GM21360 (cell line): ENCODE data around the gene ERO1B.
"Not testable (repeated sequence)": the region's sequence is repeated elsewhere in the genome, so short reads cannot be mapped to it uniquely, and the experiment has no call there.

Experiments
- ATAC-seq: cut with Tn5 transposase; IDR thresholded peaks from one replicate; pipeline ENCODE4 v1.9.1; 2021; ENCODE audit warnings: mild to moderate bottlenecking, moderate library complexity; ENCODE audit not compliant: unreplicated experiment

The ERO1B gene

DNA sequence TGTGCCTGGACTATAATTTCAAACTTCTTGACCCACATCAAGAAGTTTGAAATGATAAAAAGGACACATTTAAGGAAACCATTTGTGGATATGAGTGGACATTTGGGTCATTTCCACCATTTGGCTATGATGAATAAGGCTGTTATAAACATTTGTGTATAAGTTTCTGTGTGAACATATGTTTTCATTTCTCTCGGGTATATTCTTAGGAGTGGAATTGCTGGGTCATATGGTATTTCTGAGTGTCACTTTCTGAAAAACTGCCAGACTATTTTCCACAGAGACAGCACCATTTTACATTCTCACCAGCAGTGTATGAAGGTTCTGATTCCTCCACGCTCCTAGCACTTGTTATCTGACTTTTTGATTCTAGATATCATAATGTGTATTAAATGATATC lies 88.6 kb downstream of the ERO1B start:
- no peak for ATAC-seq

DNA sequence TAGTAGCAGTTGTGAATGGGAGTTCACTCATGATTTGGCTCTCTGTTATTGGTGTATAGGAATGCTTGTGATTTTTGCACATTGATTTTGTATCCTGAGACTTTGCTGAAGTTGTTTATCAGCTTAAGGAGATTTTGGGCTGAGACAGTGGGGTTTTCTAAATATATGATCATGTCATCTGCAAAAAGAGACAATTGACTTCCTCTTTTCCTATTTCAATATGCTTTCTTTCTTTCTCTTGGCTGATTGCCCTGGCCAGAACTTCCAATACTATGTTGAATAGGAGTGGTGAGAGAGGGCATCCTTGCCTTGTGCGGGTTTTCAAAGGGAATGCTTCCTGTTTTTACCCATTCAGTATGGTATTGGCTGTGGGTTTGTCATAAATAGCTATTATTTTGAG lies 93.7 kb downstream of the ERO1B start:
- not testable (repeated sequence) for ATAC-seq

DNA sequence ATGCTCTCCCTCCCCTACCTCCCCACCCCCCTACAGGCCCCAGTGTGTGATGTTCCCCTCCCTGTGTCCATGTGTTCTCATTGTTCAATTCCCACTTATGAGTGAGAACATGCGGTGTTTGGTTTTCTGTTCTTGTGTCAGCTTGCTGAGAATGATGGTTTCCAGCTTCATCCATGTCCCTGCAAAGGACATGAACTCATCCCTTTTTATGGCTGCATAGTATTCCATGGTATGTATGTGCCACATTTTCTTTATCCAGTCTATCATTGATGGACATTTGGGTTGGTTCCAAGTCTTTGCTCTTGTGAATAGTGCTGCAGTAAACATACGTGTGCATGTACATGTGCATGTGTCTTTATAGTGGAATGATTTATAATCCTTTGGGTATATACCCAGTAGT lies 95.3 kb downstream of the ERO1B start:
- ATAC-seq, result not testable (repeated sequence)

DNA sequence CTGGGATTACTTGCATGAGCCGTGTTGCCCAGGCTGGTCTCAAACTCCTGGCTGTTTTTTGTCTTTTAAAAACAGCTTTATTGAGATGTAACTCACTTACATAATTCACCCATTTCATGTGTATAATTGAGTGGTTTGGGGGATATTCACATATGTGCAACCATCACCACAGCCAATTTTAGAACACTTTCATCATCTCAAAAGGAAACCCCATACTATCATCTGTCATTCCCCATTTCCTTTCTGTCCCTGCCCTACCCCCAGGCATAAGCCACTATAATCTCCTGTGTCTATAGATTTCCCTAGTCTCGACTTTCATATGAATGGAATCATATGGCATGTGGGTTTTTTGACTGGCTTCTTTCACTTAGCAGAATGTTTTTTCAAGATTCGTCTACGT lies 96.1 kb downstream of the ERO1B start:
- no peak for ATAC-seq

DNA sequence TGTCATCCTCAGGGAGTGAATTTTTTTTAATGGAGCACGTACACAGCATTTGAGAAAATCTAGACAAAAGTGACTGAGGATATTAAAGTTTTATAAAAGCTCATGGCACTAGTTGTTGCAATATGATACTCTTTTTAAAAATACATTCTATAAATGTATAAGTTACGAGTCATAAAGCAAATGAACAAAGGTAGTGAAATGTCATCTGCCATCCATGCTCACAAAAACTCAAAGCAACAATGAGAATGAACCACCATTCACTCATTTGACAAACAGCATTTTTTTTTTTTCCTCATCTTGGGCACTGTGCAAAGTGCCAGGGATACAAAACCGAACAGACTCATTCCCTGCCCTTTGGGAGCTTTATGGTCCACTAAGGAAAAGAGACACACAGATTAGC lies 100.7 kb downstream of the ERO1B start:
- ATAC-seq, result no peak

DNA sequence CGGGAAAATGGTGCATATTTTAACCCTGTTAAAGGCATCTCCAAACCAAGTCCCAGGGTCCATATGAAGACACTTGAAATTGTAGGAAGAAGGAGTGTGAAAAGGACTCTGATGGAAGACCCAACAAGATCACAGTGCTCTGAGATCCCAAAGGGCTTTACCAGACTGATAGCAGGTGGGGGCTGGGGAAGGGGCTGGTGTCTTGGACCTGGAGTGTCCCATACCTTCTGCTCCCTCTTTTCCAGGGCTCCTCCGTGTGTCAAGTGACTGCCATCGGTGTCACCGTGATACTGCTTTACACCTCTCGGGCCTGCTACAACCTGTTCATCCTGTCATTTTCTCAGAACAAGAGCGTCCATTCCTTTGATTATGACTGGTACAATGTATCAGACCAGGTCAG lies 102.1 kb downstream of the ERO1B start:
- ATAC-seq, result no peak

DNA sequence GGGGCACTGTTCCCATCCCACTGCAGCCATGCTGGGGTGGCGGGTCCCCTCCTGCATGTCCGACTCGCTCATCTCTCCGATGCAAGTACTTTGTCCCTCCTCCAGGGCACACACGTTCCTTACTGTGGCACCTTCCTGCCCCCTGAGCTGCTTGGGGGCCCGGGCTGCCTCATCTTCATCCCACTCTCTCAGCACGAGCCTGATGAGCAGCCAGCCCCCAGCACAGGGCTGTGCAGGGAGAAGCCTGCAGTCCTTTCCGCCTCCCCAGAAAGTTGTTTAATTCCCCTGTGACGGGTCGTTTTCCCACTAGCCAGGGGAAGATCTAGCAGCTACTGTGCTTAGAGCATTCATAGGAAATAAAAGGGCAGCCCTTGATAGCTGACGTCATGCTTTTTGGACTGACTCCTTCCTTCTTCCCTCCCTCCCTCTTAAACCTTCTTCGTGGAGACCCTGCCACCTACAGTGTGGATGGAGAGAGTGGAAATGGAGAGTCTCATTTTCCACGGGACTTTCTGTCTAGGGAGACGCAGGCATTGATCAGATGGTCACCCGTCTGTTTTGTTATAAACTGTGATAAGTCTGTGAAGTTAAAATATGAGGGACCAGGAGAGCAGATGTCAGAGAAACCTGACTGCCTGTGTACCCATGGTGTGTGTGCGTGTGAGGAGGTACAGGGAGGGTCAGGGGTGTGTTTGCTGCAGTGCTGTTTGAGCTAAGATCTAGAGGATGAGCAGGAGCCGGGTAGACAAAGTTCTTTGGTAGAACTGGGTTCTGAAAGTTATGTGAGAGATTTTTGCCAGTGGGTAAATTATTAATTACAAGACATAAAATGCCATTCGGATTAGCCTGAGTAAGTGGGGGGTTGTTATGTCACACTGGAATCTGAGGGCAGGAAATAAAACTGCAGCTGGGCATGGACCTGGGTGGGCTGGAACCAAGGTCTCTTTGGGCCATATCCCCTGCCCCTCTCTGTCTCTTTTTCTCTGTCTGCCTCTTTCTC lies 105.1 kb downstream of the ERO1B start:
- ATAC-seq, result no peak

DNA sequence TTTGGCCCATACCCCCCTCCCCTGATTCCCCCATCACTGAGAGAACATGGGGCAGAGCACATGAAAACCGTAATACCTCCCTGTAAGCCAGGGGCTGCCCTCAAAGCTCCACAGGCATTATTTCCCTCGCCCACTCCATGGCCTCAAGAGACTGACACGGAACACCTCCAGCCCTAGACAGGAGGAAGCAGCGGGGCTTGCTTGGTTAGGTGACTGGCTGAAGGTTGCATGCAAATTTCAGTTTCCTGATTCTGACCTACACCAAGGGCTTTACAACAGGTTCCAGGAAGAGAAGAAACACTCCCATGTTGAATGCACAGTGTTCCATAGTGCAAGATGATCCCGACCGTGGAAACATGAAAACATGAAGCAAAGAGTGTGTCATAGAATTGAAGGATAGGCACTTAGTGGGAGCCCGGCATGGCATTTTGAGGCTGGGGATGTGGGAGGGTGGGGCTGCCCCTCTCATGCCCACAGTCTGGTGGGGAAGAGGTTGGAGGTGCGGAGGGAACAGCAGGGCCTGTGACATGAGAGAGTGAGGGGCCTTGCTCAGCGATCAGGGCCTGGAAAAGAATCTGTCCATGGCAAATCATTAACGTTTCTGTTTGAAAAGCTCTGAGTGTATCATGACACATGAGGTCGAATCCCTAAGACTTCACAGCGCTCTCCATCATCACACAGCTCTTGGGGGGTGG lies 106.0 kb downstream of the ERO1B start:
- no peak for ATAC-seq

DNA sequence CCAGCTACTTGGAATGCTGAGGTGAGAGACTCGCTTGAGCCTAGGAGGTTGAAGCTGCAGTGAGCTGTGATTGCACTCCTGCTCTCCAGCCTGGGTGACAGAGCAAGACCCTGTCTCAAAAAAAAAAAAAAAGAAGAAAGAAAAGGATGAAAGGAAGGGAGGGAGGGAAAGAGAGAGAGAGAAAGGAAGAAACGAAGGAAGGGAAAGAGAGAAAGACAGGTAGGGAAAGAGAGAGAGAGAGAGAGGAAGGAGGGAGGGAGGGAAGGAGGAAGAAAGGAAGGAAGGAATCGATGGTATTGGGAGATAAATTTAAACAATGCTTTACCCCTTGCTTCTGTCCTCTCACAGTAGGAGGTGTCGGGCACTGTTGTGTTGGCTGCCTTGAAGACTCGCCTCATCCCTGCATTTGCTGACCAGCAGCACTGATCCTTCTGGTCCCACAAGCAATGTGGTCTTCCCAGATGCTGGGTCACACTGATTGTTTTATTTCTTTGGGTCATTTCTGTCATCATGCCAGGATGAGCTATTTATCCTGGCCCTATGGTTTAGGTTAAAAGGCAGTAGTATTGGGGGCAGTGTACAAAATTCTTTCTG lies 108.5 kb downstream of the ERO1B start:
- no peak for ATAC-seq

DNA sequence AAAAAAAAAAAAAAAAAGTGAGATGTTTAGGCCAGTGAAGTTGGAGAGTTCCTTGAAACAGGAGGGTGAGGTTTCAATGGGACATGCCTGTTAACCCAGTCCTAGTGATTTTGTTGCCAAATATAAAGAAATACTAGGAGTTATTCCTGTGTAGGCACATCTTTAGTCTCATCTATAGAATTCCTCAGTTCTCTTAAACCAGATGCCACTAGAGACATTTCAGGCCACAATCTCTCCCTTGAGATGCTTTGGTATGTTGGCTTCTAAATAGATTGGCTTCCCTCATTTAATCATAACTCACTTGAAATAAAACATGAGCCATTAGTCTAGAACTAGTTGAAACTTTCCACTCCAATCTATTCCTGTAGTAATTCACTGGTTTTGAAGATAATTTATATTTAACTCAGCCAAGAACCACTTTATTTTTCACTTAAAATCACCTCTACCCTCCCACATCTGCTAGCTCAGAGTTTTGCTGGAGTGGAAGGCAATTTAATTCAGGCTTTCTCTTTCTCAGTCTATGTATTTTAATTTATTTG lies 109.6 kb downstream of the ERO1B start:
- ATAC-seq, result no peak

DNA sequence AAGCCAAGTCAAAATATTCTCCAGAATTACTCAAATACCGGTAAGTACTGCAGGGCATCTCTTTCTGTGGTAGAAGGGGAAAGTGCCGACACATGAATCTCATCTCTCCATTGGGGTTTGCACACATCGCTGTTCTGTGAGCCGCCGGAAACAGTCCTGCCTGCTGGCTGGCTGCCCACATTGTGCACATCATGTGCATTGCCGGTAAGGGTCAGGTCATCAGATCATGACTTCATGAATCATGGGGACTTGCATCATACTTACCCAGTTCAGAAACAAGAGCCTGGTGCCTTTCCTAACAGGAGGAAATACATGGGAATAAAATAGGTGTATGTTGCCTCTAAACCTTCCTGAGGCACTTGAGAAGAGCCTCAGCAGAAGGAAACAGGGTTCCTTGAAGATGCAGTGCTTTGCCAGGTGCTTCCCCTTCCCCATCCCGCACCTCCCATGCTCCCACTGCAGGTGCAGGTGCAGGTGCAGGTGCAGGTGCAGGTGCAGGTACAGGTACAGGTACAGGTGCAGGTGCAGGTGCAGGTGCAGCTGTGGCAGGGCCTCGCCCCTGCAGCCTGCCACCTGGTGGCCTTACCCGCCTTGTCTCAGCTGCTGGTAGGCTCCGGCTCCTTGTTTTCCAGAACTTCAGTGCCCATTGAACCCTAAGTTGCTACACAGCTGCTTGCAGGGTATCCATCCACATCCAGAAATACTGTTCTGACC lies 112.9 kb downstream of the ERO1B start:
- no peak for ATAC-seq

DNA sequence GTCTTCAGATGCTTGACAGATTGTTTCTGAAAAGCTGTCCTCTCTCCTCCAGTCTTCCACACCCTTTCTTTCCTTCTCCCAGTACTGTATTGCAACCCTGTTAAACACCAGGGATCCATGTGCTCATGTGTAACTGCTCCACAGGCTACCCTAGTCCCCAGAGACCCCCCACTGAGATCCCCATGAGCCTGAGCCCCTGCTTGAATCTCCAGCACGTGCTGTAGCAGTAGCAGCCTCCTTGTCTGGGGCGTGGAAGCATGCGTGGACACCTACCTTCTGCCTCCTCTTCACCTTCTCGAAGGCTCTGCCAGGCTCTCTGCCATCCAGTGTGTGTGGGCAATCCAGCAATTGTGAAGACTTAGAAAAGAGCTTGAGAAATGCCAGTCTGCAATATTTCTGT lies 114.2 kb downstream of the ERO1B start:
- ATAC-seq, result no peak

DNA sequence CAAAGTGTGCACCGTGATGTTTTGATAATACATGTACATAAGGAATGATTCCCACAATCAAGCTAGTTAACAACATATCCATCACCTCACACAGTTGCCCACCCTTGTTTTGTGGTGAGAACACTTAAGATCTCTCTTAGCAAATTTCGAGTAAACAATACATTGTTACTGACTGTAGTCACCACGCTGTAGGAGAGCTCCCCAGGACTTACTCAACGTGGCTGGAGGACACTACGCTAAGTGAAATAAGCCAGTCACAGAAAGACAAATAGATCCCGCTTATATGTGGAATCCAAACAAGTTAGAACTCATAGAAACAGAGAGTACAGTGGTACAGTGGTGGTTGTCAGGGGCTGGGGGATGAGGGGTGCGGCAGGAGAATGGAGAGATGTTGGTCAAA lies 114.6 kb downstream of the ERO1B start:
- no peak for ATAC-seq

DNA sequence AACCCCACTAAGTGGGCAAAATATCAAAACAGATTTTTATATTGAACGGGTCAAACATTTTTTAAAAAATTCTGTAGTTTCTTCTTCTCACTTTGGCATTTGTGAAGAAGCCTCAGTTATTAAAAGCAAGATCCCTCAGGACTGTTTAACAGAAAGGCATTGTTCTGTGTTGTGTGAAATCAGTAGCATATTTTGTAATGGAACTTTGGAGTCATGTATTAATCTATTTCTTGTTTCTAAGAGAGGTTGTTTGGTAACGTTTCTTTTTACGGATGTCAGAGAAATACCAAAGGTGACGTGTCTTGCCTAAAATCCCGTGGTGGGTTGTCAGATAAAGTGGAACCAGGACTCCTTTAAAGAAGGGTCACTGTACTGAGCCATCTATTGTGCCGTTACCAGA lies 115.7 kb downstream of the ERO1B start:
- no peak for ATAC-seq
